HG02763 (cell line): ENCODE measurements around the gene CDC42EP1.
A peak's percentile ranks its signal among the peaks of the same experiment; 100 is the strongest.

ENCODE experiments used
- ATAC-seq: cut with Tn5 transposase; IDR thresholded peaks from one replicate; pipeline ENCODE4 v1.9.1; 2021; ENCODE audit warnings: mild to moderate bottlenecking, moderate library complexity; ENCODE audit not compliant: unreplicated experiment

The CDC42EP1 gene

DNA sequence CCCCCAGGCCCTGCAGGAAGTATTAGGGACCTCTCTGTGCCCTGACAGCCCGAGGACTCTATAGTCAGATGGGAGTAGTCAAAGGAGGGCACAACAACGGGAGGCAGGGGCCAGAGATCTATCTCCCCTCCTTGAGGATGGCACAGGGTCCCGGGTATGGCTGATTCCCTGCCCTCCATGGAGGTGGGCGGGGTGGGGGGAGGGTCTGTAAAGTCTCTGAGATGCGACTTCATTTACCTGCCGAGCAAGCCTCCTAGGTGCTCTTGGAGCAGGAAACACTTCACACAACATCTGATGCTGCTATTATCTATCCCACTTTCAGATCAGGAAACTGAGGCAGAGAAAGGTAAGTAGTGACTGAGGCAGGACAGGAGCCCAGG is 769 bp upstream of the CDC42EP1 start:
- no peak for ATAC-seq

- ATAC-seq = no peak
Measured at GRCh38 chr22:37560608-37561211, 430 bp downstream of the CDC42EP1 start.

- ATAC-seq = no peak
Measured at GRCh38 chr22:37561212-37562048, 1.1 kb downstream of the CDC42EP1 start.

DNA sequence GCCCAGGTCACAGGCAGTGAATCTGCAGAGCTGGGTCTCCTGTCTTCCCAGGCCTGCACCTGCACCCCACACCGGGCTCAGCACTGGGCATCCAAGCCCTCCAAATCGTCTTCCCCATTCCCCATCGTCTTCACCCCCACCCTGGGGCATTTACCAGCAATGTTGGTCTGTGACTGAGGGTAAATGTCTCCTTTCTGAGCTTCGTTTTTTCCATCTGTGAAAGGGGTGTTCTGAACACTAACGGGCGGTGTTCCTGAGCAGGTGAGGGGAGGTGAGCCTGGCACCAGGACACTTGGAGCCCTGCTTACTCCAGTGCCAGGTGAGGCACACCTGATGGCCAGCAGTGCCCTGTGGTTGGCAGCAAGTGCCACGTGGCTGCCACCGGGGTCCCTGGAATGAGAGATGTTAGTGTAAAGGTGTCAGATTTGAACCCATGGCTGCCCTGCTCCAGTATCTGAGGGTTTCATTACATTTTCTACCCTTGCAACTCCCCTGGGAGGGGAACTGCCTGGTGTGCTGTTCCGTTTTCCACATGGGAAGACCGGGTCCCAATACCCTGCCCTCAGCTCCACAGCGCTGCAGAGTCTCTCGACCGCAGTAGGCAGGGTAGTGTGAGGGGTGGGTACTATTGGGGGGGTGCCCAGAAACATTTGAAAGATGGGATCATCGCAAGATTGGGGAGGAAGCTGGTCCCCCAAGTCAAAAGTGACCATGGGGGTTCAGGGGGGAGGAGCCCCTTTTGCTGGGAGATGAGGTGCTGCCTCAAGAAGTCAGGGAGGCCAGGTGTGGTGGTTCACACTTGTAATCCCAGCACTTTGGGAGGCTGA is 2.0 kb downstream of the CDC42EP1 start:
- no peak for ATAC-seq

- no peak for ATAC-seq
Measured at GRCh38 chr22:37563153-37564081, 3.1 kb downstream of the CDC42EP1 start.

- no peak for ATAC-seq
Measured at GRCh38 chr22:37564111-37564711, 3.9 kb downstream of the CDC42EP1 start.

DNA sequence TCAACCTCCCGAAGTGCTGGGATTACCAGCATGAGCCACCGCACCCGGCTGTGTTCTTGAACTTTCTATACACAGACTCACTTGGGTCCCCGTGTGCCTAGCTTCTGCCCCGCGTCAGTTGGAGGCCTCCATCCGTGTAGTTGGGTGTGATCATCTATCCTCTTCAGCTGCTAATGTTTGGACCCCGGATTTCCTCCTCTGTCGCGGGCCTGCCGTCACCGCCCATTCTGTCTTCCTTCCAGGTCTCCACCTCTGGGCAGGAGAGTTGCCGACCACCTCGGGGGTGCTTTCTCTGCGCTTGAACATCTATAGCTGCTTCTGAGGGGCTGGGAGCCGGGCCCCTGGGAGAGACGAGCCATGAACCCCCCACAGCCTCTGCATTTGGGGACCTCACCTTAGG is 5.5 kb downstream of the CDC42EP1 start:
- no peak for ATAC-seq

DNA sequence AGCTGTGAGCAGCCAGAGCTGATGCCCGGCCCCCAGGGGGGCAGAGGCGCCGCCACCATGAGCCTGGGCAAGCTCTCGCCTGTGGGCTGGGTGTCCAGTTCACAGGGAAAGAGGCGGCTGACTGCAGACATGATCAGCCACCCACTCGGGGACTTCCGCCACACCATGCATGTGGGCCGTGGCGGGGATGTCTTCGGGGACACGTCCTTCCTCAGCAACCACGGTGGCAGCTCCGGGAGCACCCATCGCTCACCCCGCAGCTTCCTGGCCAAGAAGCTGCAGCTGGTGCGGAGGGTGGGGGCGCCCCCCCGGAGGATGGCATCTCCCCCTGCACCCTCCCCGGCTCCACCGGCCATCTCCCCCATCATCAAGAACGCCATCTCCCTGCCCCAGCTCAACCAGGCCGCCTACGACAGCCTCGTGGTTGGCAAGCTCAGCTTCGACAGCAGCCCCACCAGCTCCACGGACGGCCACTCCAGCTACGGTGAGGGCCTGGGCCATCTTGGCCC is 6.1 kb downstream of the CDC42EP1 start:
- ATAC-seq = no peak

- peak; percentile 67 for ATAC-seq
Measured at GRCh38 chr22:37566903-37567798, 6.9 kb downstream of the CDC42EP1 start.

- no peak for ATAC-seq
Measured at GRCh38 chr22:37568012-37568411, 7.7 kb downstream of the CDC42EP1 start.

DNA sequence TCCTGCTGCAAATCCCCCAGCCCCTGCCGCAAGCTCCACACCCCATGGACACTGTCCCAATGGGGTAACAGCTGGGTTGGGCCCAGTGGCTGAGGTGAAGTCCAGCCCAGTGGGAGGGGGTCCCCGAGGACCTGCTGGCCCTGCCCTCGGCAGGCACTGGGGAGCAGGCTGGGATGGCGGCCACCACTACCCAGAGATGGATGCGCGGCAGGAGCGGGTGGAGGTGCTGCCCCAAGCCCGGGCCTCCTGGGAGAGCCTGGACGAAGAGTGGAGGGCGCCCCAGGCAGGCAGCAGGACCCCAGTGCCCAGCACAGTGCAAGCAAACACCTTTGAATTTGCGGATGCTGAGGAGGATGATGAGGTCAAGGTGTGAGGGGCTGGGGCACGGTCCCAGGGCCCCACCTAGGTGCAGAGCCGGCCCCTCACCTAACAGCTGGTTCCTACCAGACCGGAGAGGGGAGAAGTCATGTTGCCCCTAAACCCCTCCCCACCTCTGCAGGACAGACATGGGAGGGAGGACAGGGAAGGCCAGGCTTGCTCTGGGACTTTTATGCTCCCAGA is 8.2 kb downstream of the CDC42EP1 start:
- no peak for ATAC-seq

- ATAC-seq = no peak
Measured at GRCh38 chr22:37569009-37569920, 9.0 kb downstream of the CDC42EP1 start.

DNA sequence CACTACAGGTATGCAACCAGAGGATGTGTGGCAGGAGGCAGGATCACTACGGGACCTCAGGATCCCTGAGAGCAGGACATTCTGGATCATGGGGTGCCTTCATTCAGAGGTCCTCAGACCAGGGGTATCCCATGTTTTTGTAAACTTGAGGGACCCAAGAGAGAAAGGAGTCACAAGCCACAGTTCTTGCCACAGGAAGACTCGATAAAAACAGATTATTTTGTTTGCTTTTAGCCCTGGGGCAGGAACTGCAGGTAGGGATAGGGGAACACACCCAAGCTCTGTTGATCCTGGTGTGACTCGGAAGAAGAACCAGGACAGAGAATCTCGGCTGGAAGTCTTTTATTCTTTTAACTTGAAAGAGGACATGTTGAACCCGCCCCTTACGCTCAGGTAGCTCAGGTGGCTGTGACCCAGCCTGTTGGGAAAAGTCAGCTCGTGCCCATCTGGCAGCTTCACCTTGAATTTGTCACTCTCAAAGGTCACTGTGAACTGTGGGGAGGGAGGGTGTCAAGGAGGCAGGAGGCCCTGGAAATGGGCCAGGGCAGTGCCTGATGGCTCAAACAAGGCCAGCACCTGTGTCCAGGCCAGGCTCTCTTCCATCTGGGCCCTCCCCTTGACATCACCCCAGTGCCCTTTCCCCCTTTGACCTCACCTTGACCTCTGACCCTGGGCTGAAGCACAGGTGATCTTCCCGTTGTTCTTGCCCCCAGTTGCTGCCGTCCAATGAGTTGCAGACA is 9.8 kb downstream of the CDC42EP1 start:
- no peak for ATAC-seq

DNA sequence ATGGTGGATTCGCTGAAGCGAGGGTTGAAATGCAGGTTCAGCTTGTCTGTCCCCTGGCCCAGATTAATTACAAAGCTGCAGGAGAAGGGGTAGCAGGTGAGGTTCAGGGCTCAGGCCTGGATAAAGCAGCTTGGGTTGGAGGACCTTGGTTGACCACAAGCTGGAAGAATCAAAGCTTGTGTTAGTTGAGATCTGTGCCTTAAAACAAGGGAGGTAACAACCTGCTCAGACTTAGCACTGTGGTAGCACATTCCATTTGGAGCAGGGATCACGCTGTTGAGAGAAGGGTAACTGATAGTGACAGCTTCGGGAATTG is 10.3 kb downstream of the CDC42EP1 start:
- ATAC-seq = no peak

DNA sequence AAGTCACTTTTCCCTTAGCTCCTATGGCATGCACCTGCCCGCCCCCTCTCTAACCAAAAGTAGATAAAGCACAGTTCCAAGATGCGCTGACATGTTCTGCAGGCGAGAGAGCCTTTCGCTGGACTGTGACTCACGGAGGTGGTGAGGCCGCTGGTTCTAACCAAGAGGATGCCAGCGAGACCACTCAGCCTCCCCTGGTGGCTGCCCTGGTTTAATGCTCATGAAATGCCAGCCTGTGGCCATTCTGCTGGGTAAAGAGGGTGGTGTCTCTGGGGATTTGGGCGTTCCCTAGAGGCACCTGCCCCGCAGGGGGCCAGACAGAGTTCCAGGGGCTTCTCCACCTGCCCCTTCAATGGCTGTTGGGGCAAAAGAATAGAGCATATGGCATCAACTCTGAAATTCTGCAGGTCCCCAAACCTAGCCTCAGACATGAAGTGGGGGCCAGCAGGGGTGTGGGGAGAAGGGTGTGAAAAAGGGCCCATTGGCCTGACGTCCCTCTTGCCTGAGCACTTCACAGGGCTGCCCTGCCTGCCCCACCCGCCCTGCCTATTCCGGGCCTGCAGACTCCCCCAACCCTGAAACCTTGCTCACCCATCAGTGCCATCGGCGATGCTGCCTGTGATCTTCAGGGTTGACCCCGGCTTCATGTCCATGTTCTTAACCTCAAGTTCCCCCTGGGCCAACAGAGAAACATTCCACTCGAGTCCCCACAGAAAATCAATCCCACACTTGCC is 11.1 kb downstream of the CDC42EP1 start:
- ATAC-seq = no peak

GRCh38 chr22:37571992-37572373 is 11.7 kb downstream of the CDC42EP1 start:
- no peak for ATAC-seq
